PC-3 (cell line): ENCODE results near the gene GTF2E1.

Experiments used
- CTCF ChIP-seq: fragments of 300-600 bp; sonication (generic); conservative IDR thresholded peaks from 2 replicates; pipeline ENCODE4 v1.5.1; 2017; ENCODE audit warnings: antibody characterized with exemption, low read depth, mild to moderate bottlenecking, low read length
- EZH2phosphoT487 ChIP-seq: fragments of 300-600 bp; sonication (generic); IDR thresholded peaks from 2 replicates; pipeline ENCODE4 v1.6.1; 2018; ENCODE audit warnings: mild to moderate bottlenecking, antibody characterized with exemption, low read length, borderline replicate concordance

GRCh38 chr3:120831066-120831465, 88.5 kb downstream of the GTF2E1 start:
- no peak for TF ChIP-seq CTCF
- TF ChIP-seq EZH2phosphoT487, result no peak
